ENCODE data around the gene PSME1. TPM values are rescaled to one million over a fixed set of nuclear protein-coding genes. Genes with fewer than 3 reads are reported as not detected.

The PSME1 gene
- polyA plus RNA-seq, 1 donor, result 110 TPM

DNA sequence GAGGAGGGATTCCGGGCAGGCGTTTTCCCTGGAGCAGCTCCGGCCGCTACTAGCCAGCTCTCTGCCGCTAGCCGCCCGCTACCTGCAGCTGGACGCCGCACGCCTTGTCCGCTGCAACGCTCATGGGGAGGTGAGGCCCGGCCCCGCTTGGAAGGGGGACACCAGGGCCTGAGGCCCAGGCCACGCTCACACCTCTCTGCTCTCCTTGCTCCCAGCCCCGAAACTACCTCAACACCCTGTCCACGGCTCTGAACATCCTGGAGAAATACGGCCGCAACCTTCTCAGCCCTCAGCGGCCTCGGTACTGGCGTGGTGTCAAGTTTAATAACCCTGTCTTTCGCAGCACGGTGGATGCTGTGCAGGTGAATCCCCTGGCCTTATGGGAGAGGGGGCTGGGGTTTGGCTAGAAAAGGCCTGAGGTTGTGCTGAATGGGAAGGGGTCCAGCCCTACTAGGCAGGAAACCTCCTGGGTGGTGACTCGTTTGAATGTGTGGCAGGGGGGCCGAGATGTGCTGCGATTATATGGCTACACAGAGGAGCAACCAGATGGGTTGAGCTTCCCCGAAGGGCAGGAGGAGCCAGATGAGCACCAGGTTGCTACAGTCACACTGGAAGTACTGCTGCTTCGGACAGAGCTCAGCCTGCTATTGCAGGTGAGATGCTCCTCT lies 11.9 kb downstream of the PSME1 start:
- DNase-seq, result peak; percentile 36

GRCh38 chr14:24149302-24149969 lies 13.4 kb downstream of the PSME1 start:
- no peak for DNase-seq

GRCh38 chr14:24150061-24150460 lies 14.1 kb downstream of the PSME1 start:
- DNase-seq, result no peak

- DNase-seq, result no peak
Measured at GRCh38 chr14:24150567-24150966, 14.6 kb downstream of the PSME1 start.

DNA sequence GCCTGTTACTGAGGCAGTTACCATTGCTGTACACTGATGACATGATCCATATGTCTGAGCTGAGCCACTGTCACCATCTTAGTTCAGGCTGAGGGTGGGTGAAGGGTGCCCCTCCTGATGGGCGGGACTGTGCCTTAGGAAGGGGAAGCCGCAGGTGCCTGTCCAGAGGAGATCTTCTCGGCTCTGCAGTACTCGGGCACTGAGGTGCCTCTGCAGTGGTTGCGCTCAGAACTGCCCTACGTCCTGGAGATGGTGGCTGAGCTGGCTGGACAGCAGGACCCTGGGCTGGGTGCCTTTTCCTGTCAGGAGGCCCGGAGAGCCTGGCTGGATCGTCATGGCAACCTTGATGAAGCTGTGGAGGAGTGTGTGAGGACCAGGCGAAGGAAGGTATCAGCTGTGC lies 15.0 kb downstream of the PSME1 start:
- no peak for DNase-seq

GRCh38 chr14:24151404-24152080 lies 15.5 kb downstream of the PSME1 start:
- no peak for DNase-seq

GRCh38 chr14:24155100-24155499 lies 19.1 kb downstream of the PSME1 start:
- no peak for DNase-seq

GRCh38 chr14:24156840-24157239 lies 20.8 kb downstream of the PSME1 start:
- DNase-seq, result no peak

GRCh38 chr14:24157331-24157730 lies 21.3 kb downstream of the PSME1 start:
- DNase-seq, result no peak

DNA sequence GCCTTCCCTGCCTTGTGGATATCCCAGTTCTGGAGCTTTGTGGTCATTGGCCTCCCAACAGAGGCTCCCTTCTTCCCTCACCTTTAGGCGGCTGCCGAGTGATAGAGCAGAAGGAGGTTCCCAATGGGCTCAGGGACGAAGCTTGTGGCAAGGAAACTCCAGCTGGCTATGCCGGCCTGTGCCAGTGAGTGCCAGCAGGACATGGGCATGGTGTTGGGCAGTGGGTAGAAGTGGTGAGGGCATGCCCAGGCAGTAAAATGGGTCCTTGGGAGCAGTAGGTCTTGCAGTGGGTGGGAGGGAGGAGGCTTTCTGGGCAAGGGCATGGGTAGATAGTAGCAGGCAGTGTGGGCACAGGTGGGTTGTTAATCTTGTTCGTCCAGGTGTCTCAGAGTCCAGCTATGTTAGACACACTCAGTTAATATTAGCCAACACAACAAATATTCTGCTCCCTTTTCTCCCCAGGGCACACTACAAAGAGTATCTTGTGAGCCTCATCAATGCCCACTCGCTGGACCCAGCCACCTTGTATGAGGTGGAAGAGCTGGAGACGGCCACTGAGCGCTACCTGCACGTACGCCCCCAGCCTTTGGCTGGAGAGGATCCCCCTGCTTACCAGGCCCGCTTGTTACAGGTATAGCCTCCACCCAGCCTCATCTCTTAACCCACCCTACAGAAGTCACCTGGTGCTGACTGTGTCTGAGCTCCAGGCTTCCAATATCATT lies 23.9 kb downstream of the PSME1 start:
- no peak for DNase-seq

DNA sequence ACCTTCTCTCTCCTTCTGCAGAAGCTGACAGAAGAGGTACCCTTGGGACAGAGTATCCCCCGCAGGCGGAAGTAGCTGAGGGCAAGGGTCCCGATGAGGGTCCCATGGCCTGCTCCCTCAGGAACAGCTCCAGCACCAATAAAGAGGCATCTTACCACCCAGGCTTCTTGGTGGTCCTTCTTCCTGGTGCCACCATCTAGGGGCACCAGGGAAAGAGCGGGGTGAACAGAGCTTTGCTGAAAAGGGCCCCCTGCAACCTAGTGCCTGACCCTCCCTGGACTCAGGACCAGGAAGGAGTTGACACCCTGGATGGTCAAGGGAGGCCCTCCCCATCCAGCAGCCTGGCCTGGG lies 24.5 kb downstream of the PSME1 start:
- no peak for DNase-seq

- peak; percentile 94 for DNase-seq
Measured at GRCh38 chr14:24160850-24161804, 25.1 kb downstream of the PSME1 start, which contains the start of gene IRF9. IRF9 (plus strand) TSS chr14:24161265; CDS start chr14:24162145, 880 bp downstream.

- no peak for DNase-seq
Measured at GRCh38 chr14:24162093-24162492, 26.1 kb downstream of the PSME1 start.

- DNase-seq, result no peak
Measured at GRCh38 chr14:24164518-24164991, 28.6 kb downstream of the PSME1 start.

GRCh38 chr14:24165785-24166184 lies 29.8 kb downstream of the PSME1 start:
- DNase-seq, result no peak

DNA sequence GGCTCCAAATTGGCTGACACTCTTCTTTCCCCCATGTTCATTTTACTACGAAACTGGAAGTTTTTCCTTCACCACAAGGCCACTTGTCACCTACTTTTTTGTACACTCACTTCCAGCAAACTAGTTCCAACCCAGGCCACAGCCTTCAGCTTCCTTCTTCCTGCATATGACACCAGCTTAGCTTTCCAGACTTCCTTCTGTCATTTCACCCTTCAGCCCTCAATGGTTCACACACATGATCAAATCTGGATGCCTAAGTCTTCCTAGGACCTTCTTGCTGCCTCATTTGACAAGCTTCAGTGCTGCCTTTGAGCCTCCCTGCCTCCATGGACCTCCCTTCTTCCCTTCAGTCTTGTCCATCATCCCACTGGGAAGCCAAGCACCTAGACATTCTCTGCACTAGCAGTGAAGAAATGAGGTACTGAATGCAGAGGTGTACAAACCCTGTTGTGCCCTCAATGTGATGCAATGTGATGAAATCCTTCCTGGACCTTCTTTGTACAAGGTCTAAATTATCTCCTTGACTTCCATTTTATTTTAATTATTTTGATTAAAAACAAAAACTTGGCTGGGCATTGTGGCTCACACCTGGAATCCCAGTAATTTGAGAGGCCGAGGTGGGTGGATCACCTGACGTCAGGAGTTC lies 31.6 kb downstream of the PSME1 start:
- no peak for DNase-seq

GRCh38 chr14:24171422-24172260 lies 35.6 kb downstream of the PSME1 start, which contains the start of gene REC8:
REC8 (plus strand) TSS chr14:24172080; CDS start chr14:24172553, 473 bp downstream.
- peak; percentile 77 for DNase-seq

DNA sequence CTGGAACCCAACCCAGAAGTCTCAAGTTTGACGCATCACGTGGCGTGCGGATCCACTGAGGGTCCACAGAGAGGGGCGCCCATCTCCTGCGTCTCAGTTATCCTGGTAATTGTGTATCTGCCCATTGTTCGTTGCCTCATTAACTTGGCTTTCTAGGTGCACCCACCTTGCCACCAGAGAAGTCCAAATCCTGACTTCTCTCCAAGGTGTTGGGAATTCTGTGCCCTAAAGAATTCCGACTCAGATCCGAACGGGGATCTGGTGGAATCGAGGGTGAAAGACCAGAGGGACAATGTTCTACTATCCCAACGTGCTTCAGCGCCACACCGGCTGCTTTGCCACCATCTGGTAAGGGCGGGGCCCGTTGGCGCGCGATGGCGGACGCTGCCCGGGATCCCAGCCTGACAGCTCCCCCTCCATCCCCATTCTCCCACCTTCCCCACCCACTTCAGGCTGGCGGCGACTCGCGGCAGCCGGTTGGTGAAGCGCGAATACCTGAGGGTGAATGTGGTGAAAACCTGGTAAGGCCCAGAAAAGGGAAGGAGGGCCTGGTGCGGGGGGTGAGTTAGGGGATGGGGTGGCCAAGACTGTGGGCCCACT lies 36.4 kb downstream of the PSME1 start:
- no peak for DNase-seq

DNA sequence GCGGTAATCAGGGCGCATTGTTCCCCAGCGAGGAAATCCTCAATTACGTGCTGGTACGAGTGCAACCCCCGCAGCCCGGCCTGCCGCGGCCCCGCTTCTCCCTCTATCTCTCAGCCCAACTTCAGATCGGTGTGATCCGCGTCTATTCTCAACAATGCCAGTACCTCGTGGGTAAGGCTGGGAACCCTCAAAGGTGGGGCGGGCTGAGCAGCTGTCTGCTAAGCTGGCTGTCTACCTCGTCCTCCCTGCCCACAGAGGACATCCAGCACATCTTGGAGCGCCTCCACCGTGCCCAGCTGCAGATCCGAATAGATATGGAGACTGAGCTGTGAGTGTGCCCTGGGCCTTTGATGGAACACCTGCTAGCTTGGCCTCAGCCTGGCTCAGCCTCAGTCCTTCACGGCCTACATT lies 36.9 kb downstream of the PSME1 start:
- no peak for DNase-seq

DNA sequence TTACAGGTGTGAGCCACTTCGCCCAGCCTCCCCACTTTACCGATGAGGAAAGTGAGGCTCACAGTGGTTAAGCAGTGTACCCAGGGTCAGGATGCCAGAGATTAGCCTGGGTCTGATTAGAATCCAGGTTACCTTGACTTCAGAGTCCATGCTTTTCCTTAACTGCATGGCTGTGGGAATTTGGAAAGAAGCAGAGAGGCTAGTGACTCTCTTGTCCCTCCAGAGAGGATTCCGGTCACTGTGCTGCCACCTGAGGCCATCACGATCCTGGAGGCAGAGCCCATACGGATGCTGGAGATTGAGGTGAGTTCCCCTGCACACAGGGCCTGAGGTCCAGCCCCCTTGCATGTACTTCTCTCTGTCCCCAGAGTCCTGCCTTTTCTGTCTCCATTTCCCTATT lies 40.6 kb downstream of the PSME1 start:
- DNase-seq, result no peak
